Measurements from ENCODE around the gene TPBG. TPM values are rescaled to one million over a fixed set of nuclear protein-coding genes. Genes with fewer than 3 reads are reported as not detected.

Gene TPBG
- total and polyA plus RNA-seq, 11 donors, result 1.0 to 10.0 (median 2.6) TPM

DNA sequence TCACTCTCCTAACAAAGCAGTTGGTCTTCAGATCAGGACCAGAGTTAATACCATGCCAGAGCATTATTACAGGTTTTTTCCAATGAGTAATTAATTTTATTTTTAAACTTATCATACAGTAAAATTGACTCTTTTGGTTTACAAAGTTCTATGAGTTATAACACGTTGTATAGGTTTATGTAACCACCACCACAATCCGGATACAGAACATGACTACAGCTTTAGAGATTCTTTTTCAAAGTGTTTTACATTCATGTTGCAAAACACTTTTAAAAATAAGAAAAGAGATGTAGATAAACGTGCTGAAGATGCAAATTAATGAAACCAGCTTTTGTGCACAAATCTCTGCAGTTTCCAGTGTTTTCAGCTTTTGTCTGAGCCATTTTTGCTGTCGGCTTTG lies 1.5 kb upstream of the TPBG start:
- peaks cover 0 to 63% (median 17%) of the 10 kb centered on the region in 9 donors for H3K27me3 ChIP-seq
- WGBS, 4 donors, result 56 to 68% (median 58%) methylated on average over 4 of the region's 4 CpGs
- H3K4me3 ChIP-seq, result no peak overlapping the region
- ATAC-seq (no peak), DNase-seq (no peak)
- peaks cover 0 to 25% (median 6%) of the 10 kb centered on the region in 12 donors for H3K4me1 ChIP-seq
- no peak overlapping the region for H3K27ac ChIP-seq
- TF ChIP-seq POLR2A (IDR thresholded peaks at IDR 0.05), result no peak
- TF ChIP-seq CTCF (IDR thresholded peaks at IDR 0.05), result no peak
- intact Hi-C loops (cut with DNase I), result loop anchor here in 2 of 10 donors (10.0 kb wide), 2 partner anchors 693 to 833 kb away; partner anchors contain the start of genes PGM3 (in 2 of the 2) and RWDD2A (in 2 of the 2)
- no peaks in the 10 kb centered on the region for H3K36me3 ChIP-seq
- H3K9me3 ChIP-seq, result no peaks in the 10 kb centered on the region

- WGBS, 4 donors, result 2 to 5% (median 2%) methylated on average over 13 of the region's 13 CpGs
- Histone ChIP-seq H3K4me3 (peak overlapping the region in 11 of 12 donors; percentile 56 to 76 (median 66)), H3K9me3 (no peaks in the 10 kb centered on the region), H3K27me3 (peaks cover 0 to 63% (median 17%) of the 10 kb centered on the region in 9 donors), H3K36me3 (no peaks in the 10 kb centered on the region), H3K4me1 (peaks cover 0 to 25% (median 6%) of the 10 kb centered on the region in 12 donors), H3K27ac (peak overlapping the region in 7 of 12 donors; percentile 71 to 80 (median 78))
- TF ChIP-seq CTCF (IDR thresholded peaks at IDR 0.05) (no peak), POLR2A (IDR thresholded peaks at IDR 0.05) (no peak)
- peak in 2 of 5 donors; percentile 6 to 23 for DNase-seq
- ATAC-seq, result peak in 1 of 4 donors; percentile 11
- intact Hi-C loops (cut with DNase I), result loop anchor here in 2 of 10 donors (10.0 kb wide), 2 partner anchors 692 to 832 kb away; partner anchors contain the start of genes PGM3 (in 2 of the 2) and RWDD2A (in 2 of the 2)
These were observed 664 bp upstream of the TPBG start for GRCh38 chr6:82362878-82363427.

- Histone ChIP-seq H3K9me3 (no peaks in the 10 kb centered on the region), H3K4me3 (peak overlapping the region; percentile 35 to 76 (median 64)), H3K27ac (peak overlapping the region in 11 of 12 donors; percentile 35 to 80 (median 75)), H3K36me3 (no peaks in the 10 kb centered on the region), H3K27me3 (peaks cover 0 to 63% (median 17%) of the 10 kb centered on the region in 9 donors), H3K4me1 (peaks cover 0 to 25% (median 6%) of the 10 kb centered on the region in 12 donors)
- DNase-seq, result peak; percentile 57 to 72 (median 63)
- no peak for TF ChIP-seq CTCF (IDR thresholded peaks at IDR 0.05)
- peak; percentile 71 to 83 (median 81) for ATAC-seq
- WGBS, 4 donors, result 0 to 1% (median 1%) methylated on average over 72 to 88 of the region's 88 CpGs
- intact Hi-C loops (cut with DNase I), result loop anchor here in 2 of 10 donors (2.0 to 10.0 kb wide), 3 partner anchors 44 to 830 kb away; partner anchors contain the start of genes PGM3 (in 2 of the 2) and RWDD2A (in 2 of the 2)
These were observed 734 bp downstream of the TPBG start for GRCh38 chr6:82364087-82365015.
